Liver (tissue), 9 donors: Measurements from ENCODE around the gene CRYGB. TPM values are rescaled to one million over a fixed set of nuclear protein-coding genes. Genes with fewer than 3 reads are reported as not detected.

Experiments
- DNase-seq: peaks from one replicate; pipeline ENCODE4 v3.0.0-alpha.2; 2017; ENCODE audit warnings: low spot score
- H3K27ac ChIP-seq, 2 donors: one replicate each; pipeline ENCODE4 v1.7.0; 2013; ENCODE audit warnings: inconsistent platforms in 2 of 2, low read length in 2 of 2, control low read depth in 1 of 2, low read depth in 1 of 2, mild to moderate bottlenecking in 1 of 2
- H3K27me3 ChIP-seq, 4 donors: one replicate each; pipeline versions ENCODE4 v1.6.1 to v1.7.0; 2013; ENCODE audit warnings: low read length in 3 of 4, inconsistent platforms in 1 of 4, mild to moderate bottlenecking in 1 of 4, moderate library complexity in 1 of 4; ENCODE audit not compliant: control insufficient read depth in 4 of 4, insufficient read depth in 4 of 4
- H3K36me3 ChIP-seq, 4 donors: one replicate each; pipeline versions ENCODE4 v1.6.1 to v1.7.0; 2013; ENCODE audit warnings: low read length in 3 of 4, mild to moderate bottlenecking in 3 of 4, low read depth in 1 of 4, moderate library complexity in 1 of 4; ENCODE audit not compliant: control insufficient read depth in 4 of 4, insufficient read depth in 3 of 4
- H3K4me1 ChIP-seq, 4 donors: one replicate each; pipeline versions ENCODE4 v1.6.1 to v1.7.0; 2013; ENCODE audit warnings: low read length in 3 of 4, mild to moderate bottlenecking in 3 of 4, moderate library complexity in 1 of 4; ENCODE audit not compliant: control insufficient read depth in 4 of 4, insufficient read depth in 4 of 4
- H3K4me3 ChIP-seq, 3 donors: one replicate each; pipeline versions ENCODE4 v1.6.1 to v1.7.0; 2013; ENCODE audit warnings: low read length in 3 of 3, control low read depth in 1 of 3, low read depth in 1 of 3, mild to moderate bottlenecking in 1 of 3
- H3K9ac ChIP-seq, 2 donors: one replicate each; pipeline ENCODE4 v1.7.0; 2013; ENCODE audit warnings: low read length in 2 of 2, mild to moderate bottlenecking in 2 of 2, moderate library complexity in 2 of 2, control low read depth in 1 of 2, low read depth in 1 of 2
- H3K9me3 ChIP-seq, 4 donors: one replicate each; pipeline versions ENCODE4 v1.6.1 to v1.7.0; 2013; ENCODE audit warnings: low read length in 3 of 4; ENCODE audit not compliant: control insufficient read depth in 4 of 4
- EGR1 ChIP-seq, 2 donors: IDR thresholded peaks; 2 replicates each; pipeline ENCODE4 v1.6.1; 2016 to 2018; ENCODE audit warnings: antibody characterized with exemption in 2 of 2, low read depth in 2 of 2
- FOXA1 ChIP-seq: IDR thresholded peaks from 2 replicates; pipeline ENCODE4 v1.6.1; 2016; ENCODE audit warnings: antibody characterized with exemption
- FOXA2 ChIP-seq: IDR thresholded peaks from 2 replicates; pipeline ENCODE4 v1.6.1; 2016; ENCODE audit warnings: antibody characterized with exemption
- GABPA ChIP-seq, 2 donors: IDR thresholded peaks in 1 of 2; conservative IDR thresholded peaks in 1 of 2; 2 replicates each; pipeline ENCODE4 v1.6.1; 2016; ENCODE audit warnings: antibody characterized with exemption in 2 of 2, mild to moderate bottlenecking in 1 of 2, moderate library complexity in 1 of 2
- HNF4A ChIP-seq, 2 donors: conservative IDR thresholded peaks; 2 replicates each; pipeline ENCODE4 v1.6.1; 2016; ENCODE audit warnings: antibody characterized with exemption in 2 of 2, mild to moderate bottlenecking in 2 of 2
- HNF4G ChIP-seq: IDR thresholded peaks from 2 replicates; pipeline ENCODE4 v1.6.1; 2016; ENCODE audit warnings: antibody characterized with exemption
- JUND ChIP-seq, 2 donors: IDR thresholded peaks; 2 replicates each; pipeline ENCODE4 v1.6.1; 2016; ENCODE audit warnings: antibody characterized with exemption in 2 of 2
- NR2F2 ChIP-seq: IDR thresholded peaks from 2 replicates; pipeline ENCODE4 v1.6.1; 2016; ENCODE audit warnings: antibody characterized with exemption
- RAD21 ChIP-seq, 2 donors: IDR thresholded peaks; 2 replicates each; pipeline ENCODE4 v1.6.1; 2016; ENCODE audit warnings: antibody characterized with exemption in 2 of 2, mild to moderate bottlenecking in 2 of 2
- RXRA ChIP-seq, 2 donors: IDR thresholded peaks; 2 replicates each; pipeline ENCODE4 v1.6.1; 2017 to 2018; ENCODE audit warnings: antibody characterized with exemption in 2 of 2, mild to moderate bottlenecking in 1 of 2
- SP1 ChIP-seq: IDR thresholded peaks from 2 replicates; pipeline ENCODE4 v1.6.1; 2018; ENCODE audit warnings: antibody characterized with exemption, mild to moderate bottlenecking
- TAF1 ChIP-seq: conservative IDR thresholded peaks from 2 replicates; pipeline ENCODE4 v1.6.1; 2016; ENCODE audit warnings: antibody characterized with exemption, mild to moderate bottlenecking
- YY1 ChIP-seq: IDR thresholded peaks from 2 replicates; pipeline ENCODE4 v1.6.1; 2016; ENCODE audit warnings: antibody characterized with exemption, mild to moderate bottlenecking
- WGBS: extraction: QIAGEN DNeasy Blood & Tissue Kit; methylation state at CpG from one replicate; pipeline ENCODE4 v1.1.7; 2013; 5-methylcytosine and 5-hydroxymethylcytosine counted together
- polyA plus RNA-seq, 2 donors: library from polyadenylated mRNA; stranded (reverse) in 1 of 2; unstranded in 1 of 2; fragments of 200-250 nt in 1 of 2; fragments of >200 nt in 1 of 2; fragmentation: Nextera tagmentation in 1 of 2; extraction: Ambion mirVana in 1 of 2; gene quantifications; one replicate each; pipeline versions ENCODE4 v1.2.1 to v1.2.3, GENCODE V29; 2013 to 2015
- total RNA-seq, 2 donors: library from RNA; depleted of rRNA; stranded (reverse); fragments of >200 nt; gene quantifications; one replicate each; pipeline ENCODE4 v1.2.3, GENCODE V29; 2014
- TF ChIP-seq, protein P1 (sequence below): IDR thresholded peaks from 2 replicates; pipeline ENCODE4 v1.6.1; 2016; ENCODE audit warnings: antibody characterized with exemption, mild to moderate bottlenecking
- TF ChIP-seq, protein P2 (sequence below): IDR thresholded peaks from 2 replicates; pipeline ENCODE4 v1.6.1; 2016; ENCODE audit warnings: antibody characterized with exemption
- TF ChIP-seq, protein P3 (sequence below): IDR thresholded peaks from 2 replicates; pipeline ENCODE4 v1.6.1; 2016; ENCODE audit warnings: antibody characterized with exemption
- TF ChIP-seq, protein P4 (sequence below): IDR thresholded peaks from 2 replicates; pipeline ENCODE4 v1.6.1; 2016; ENCODE audit warnings: antibody characterized with exemption
- TF ChIP-seq, protein P5 (sequence below): fragments of 150-350 bp; IDR thresholded peaks from 2 replicates; pipeline ENCODE4 v1.5.1; 2017; ENCODE audit warnings: improper control_type of control experiment, low read depth, low read length; ENCODE audit not compliant: missing input control
- donor health status: healthy.
- donor health status: healthy.
- donor health status: healthy.
- donor health status: healthy.
- donor health status: healthy.

The CRYGB gene
- total and polyA plus RNA-seq, 4 donors, result not detected

DNA sequence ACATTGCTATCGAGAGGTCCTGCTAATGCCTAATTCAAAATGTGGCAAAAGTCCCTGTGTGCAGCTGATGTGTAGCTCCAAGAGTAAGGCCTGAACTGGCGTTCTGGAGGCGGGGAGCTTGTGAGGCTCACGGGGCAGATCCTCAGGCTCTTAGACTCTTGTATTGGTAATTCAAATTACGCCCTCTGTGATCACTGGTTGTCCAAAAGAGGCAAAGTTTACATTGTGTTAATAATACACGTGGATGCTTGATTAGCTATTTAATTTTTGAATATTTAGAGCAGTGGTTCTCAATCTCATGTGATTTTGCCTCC is 29.8 kb upstream of the CRYGB start:
- Histone ChIP-seq H3K9ac (no peak overlapping the region), H3K4me3 (no peak overlapping the region), H3K9me3 (no peaks in the 10 kb centered on the region), H3K27me3 (no peaks in the 10 kb centered on the region), H3K36me3 (no peaks in the 10 kb centered on the region), H3K4me1 (peaks cover 1 to 8% (median 4%) of the 10 kb centered on the region in 4 donors), H3K27ac (peak overlapping the region in 1 of 2 donors; percentile 41)
- no peak for DNase-seq
- 47% methylated on average over 6 of the region's 6 CpGs for WGBS
- no peak for TF ChIP-seq RXRA (IDR thresholded peaks at IDR 0.05)
- no peak for TF ChIP-seq FOXA2
- TF ChIP-seq JUND (IDR thresholded peaks at IDR 0.05), result no peak
- no peak for TF ChIP-seq TAF1
- no peak for TF ChIP-seq YY1
- TF ChIP-seq EGR1 (IDR thresholded peaks at IDR 0.05; ENCODE audit: low read depth in 2 of 2), result no peak
- no peak for TF ChIP-seq SP1
- TF ChIP-seq HNF4G, result no peak

DNA sequence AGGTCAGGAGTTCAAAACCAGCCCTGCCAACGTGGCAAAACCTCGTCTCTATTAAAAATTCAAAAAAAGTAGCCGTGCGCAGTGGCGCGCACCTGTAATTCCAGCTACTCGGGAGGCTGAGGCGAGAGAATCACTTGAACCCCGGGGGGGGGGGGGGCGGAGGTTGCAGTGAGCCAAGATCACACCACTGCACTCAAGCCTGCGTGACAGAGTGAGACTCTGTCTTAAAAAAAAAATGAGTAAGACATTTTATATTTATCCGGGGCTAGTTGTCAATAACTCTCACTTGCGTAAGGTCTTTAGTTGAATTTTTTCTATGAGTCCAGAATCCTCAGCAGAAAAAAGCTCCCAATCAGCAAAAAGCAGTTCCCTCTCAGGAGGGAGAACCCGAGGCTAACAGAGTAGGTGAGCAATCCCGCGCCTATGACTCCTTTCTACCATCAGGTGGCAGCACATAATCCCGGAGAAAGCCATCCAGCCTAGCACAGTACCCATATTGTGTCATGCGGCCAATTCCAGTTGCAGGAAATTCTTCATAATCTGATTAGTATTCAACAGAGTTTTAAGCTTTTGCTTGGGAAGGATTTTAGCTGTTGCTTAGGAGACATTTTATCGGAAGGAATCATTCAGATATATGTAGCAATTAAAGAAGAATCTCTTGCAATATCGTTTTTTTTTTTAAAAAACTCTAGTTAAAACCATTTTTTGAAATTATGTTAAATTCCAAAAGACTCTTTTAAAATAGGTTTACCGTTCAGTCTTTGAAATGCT is 29.3 kb upstream of the CRYGB start:
- 34% methylated on average over 21 of the region's 21 CpGs for WGBS

More for the DNA sequence above, 29.3 kb upstream of the CRYGB start:
- Histone ChIP-seq H3K9me3 (no peaks in the 10 kb centered on the region), H3K27me3 (no peaks in the 10 kb centered on the region), H3K27ac (peak overlapping the region in 1 of 2 donors; percentile 41), H3K9ac (no peak overlapping the region), H3K4me1 (peaks cover 1 to 8% (median 4%) of the 10 kb centered on the region in 4 donors), H3K4me3 (no peak overlapping the region), H3K36me3 (no peaks in the 10 kb centered on the region)
- peak; percentile 43 for DNase-seq
- TF ChIP-seq, protein P1, sequence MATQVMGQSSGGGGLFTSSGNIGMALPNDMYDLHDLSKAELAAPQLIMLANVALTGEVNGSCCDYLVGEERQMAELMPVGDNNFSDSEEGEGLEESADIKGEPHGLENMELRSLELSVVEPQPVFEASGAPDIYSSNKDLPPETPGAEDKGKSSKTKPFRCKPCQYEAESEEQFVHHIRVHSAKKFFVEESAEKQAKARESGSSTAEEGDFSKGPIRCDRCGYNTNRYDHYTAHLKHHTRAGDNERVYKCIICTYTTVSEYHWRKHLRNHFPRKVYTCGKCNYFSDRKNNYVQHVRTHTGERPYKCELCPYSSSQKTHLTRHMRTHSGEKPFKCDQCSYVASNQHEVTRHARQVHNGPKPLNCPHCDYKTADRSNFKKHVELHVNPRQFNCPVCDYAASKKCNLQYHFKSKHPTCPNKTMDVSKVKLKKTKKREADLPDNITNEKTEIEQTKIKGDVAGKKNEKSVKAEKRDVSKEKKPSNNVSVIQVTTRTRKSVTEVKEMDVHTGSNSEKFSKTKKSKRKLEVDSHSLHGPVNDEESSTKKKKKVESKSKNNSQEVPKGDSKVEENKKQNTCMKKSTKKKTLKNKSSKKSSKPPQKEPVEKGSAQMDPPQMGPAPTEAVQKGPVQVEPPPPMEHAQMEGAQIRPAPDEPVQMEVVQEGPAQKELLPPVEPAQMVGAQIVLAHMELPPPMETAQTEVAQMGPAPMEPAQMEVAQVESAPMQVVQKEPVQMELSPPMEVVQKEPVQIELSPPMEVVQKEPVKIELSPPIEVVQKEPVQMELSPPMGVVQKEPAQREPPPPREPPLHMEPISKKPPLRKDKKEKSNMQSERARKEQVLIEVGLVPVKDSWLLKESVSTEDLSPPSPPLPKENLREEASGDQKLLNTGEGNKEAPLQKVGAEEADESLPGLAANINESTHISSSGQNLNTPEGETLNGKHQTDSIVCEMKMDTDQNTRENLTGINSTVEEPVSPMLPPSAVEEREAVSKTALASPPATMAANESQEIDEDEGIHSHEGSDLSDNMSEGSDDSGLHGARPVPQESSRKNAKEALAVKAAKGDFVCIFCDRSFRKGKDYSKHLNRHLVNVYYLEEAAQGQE, result no peak
- peak; percentile 34 to 35 for TF ChIP-seq RXRA (IDR thresholded peaks at IDR 0.05)
- TF ChIP-seq HNF4A (conservative IDR thresholded peaks at IDR 0.05), result peak; percentile 13 to 47
- peak; percentile 7 for TF ChIP-seq SP1
- no peak for TF ChIP-seq TAF1
- no peak for TF ChIP-seq GABPA (IDR thresholded peaks at IDR 0.05 in 1 of 2, conservative IDR thresholded peaks at IDR 0.05 in 1 of 2)
- no peak for TF ChIP-seq FOXA1
- TF ChIP-seq RAD21 (IDR thresholded peaks at IDR 0.05), result peak; percentile 95 to 97
- peak; percentile 50 for TF ChIP-seq YY1
- TF ChIP-seq, protein P2, sequence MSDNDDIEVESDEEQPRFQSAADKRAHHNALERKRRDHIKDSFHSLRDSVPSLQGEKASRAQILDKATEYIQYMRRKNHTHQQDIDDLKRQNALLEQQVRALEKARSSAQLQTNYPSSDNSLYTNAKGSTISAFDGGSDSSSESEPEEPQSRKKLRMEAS, result peak; percentile 35
- TF ChIP-seq, protein P3, sequence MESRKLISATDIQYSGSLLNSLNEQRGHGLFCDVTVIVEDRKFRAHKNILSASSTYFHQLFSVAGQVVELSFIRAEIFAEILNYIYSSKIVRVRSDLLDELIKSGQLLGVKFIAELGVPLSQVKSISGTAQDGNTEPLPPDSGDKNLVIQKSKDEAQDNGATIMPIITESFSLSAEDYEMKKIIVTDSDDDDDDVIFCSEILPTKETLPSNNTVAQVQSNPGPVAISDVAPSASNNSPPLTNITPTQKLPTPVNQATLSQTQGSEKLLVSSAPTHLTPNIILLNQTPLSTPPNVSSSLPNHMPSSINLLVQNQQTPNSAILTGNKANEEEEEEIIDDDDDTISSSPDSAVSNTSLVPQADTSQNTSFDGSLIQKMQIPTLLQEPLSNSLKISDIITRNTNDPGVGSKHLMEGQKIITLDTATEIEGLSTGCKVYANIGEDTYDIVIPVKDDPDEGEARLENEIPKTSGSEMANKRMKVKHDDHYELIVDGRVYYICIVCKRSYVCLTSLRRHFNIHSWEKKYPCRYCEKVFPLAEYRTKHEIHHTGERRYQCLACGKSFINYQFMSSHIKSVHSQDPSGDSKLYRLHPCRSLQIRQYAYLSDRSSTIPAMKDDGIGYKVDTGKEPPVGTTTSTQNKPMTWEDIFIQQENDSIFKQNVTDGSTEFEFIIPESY, result peak; percentile 14
- no peak for TF ChIP-seq NR2F2
- TF ChIP-seq FOXA2, result peak; percentile 22
- no peak for TF ChIP-seq EGR1 (IDR thresholded peaks at IDR 0.05; ENCODE audit: low read depth in 2 of 2)
- TF ChIP-seq HNF4G, result peak; percentile 6
- TF ChIP-seq, protein P4, sequence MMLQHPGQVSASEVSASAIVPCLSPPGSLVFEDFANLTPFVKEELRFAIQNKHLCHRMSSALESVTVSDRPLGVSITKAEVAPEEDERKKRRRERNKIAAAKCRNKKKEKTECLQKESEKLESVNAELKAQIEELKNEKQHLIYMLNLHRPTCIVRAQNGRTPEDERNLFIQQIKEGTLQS, result peak; percentile 55
- TF ChIP-seq JUND (IDR thresholded peaks at IDR 0.05), result peak in 1 of 2 donors; percentile 44
- TF ChIP-seq, protein P5, sequence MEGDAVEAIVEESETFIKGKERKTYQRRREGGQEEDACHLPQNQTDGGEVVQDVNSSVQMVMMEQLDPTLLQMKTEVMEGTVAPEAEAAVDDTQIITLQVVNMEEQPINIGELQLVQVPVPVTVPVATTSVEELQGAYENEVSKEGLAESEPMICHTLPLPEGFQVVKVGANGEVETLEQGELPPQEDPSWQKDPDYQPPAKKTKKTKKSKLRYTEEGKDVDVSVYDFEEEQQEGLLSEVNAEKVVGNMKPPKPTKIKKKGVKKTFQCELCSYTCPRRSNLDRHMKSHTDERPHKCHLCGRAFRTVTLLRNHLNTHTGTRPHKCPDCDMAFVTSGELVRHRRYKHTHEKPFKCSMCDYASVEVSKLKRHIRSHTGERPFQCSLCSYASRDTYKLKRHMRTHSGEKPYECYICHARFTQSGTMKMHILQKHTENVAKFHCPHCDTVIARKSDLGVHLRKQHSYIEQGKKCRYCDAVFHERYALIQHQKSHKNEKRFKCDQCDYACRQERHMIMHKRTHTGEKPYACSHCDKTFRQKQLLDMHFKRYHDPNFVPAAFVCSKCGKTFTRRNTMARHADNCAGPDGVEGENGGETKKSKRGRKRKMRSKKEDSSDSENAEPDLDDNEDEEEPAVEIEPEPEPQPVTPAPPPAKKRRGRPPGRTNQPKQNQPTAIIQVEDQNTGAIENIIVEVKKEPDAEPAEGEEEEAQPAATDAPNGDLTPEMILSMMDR, result peak; percentile 95
